Mesendoderm (in vitro differentiated cells): Measurements from ENCODE around the gene SSTR4.
A peak's percentile ranks its signal among the peaks of the same experiment; 100 is the strongest.

Experiments
- DNase-seq: peaks from one replicate; pipeline ENCODE4 v3.0.0; 2013
- H2AK5ac ChIP-seq: 2 replicates; pipeline ENCODE4 v1.6.1; 2013; ENCODE audit warnings: low read length, inconsistent platforms
- H2BK120ac ChIP-seq: 2 replicates; pipeline ENCODE4 v1.6.1; 2013; ENCODE audit warnings: low read depth, mild to moderate bottlenecking, low read length, moderate library complexity, mixed read lengths
- H2BK15ac ChIP-seq: replicated peaks from 2 replicates; pipeline ENCODE4 v1.6.1; 2013; ENCODE audit warnings: low read depth, mild to moderate bottlenecking, moderate library complexity
- H2BK5ac ChIP-seq: 2 replicates; pipeline ENCODE4 v1.6.1; 2013; ENCODE audit warnings: low read length, inconsistent platforms
- H3K18ac ChIP-seq: 2 replicates; pipeline ENCODE4 v1.6.1; 2013; ENCODE audit warnings: mild to moderate bottlenecking, low read length, mixed read lengths
- H3K23ac ChIP-seq: one replicate; pipeline ENCODE4 v1.6.1; 2013; ENCODE audit warnings: low read length
- H3K27ac ChIP-seq: 2 replicates; pipeline ENCODE4 v1.5.1; 2013; ENCODE audit warnings: low read depth, mild to moderate bottlenecking, inconsistent platforms, low read length, moderate library complexity
- H3K27me3 ChIP-seq: 2 replicates; pipeline ENCODE4 v1.6.1; 2013; ENCODE audit warnings: low read length, control low read depth, mild to moderate bottlenecking, inconsistent platforms; ENCODE audit not compliant: insufficient read depth, poor library complexity
- H3K36me3 ChIP-seq: 2 replicates; pipeline ENCODE4 v1.6.1; 2013; ENCODE audit warnings: low read length, inconsistent platforms; ENCODE audit not compliant: control insufficient read depth, insufficient read depth
- H3K4ac ChIP-seq: one replicate; pipeline ENCODE4 v1.6.1; 2013; ENCODE audit warnings: low read depth, mild to moderate bottlenecking, low read length, moderate library complexity
- H3K4me1 ChIP-seq: 2 replicates; pipeline ENCODE4 v1.6.1; 2013; ENCODE audit warnings: low read depth, low read length, inconsistent platforms; ENCODE audit not compliant: control insufficient read depth
- H3K4me2 ChIP-seq: 2 replicates; pipeline ENCODE4 v1.6.1; 2013; ENCODE audit warnings: low read length
- H3K4me3 ChIP-seq: 2 replicates; pipeline ENCODE4 v1.5.1; 2013; ENCODE audit warnings: mild to moderate bottlenecking, low read length
- H3K56ac ChIP-seq: one replicate; pipeline ENCODE4 v1.6.1; 2013; ENCODE audit warnings: low read length
- H3K79me1 ChIP-seq: 2 replicates; pipeline ENCODE4 v1.6.1; 2013; ENCODE audit warnings: low read length, inconsistent platforms
- H3K79me2 ChIP-seq: 2 replicates; pipeline ENCODE4 v1.6.1; 2013; ENCODE audit warnings: mild to moderate bottlenecking, low read length; ENCODE audit not compliant: control insufficient read depth, insufficient read depth
- H3K9ac ChIP-seq: 2 replicates; pipeline ENCODE4 v1.6.1; 2013; ENCODE audit warnings: low read length, inconsistent platforms
- H4K5ac ChIP-seq: one replicate; pipeline ENCODE4 v1.6.1; 2013; ENCODE audit warnings: low read length
- H4K8ac ChIP-seq: one replicate; pipeline ENCODE4 v1.6.1; 2013; ENCODE audit warnings: low read depth, mild to moderate bottlenecking, control low read depth, low read length, moderate library complexity
- WGBS: extraction: QIAGEN DNeasy Blood & Tissue Kit; methylation state at CpG from one replicate; pipeline ENCODE4 v1.1.7; 2013; ENCODE audit warnings: low lambda C conversion rate, missing lambda C conversion rate; ENCODE audit not compliant: insufficient coverage; ENCODE audit errors: extremely low coverage; 5-methylcytosine and 5-hydroxymethylcytosine counted together

SSTR4 gene

GRCh38 chr20:23019403-23019802 lies 15.7 kb upstream of the SSTR4 start:
- no peak for DNase-seq
- WGBS, result no CpG with 5 or more reads among the region's 7 CpGs
- H3K18ac ChIP-seq, result no peak overlapping the region
- no peak overlapping the region for H3K4me2 ChIP-seq
- H3K4ac ChIP-seq, result no peak overlapping the region
- no peak overlapping the region for H2BK120ac ChIP-seq
- H3K79me1 ChIP-seq, result no peaks in the 10 kb centered on the region
- H3K9ac ChIP-seq, result no peak overlapping the region
- no peaks in the 10 kb centered on the region for H3K4me1 ChIP-seq
- no peak overlapping the region for H2AK5ac ChIP-seq
- H2BK5ac ChIP-seq, result no peak overlapping the region
- H2BK15ac ChIP-seq, result no peak overlapping the region
- no peak overlapping the region for H3K4me3 ChIP-seq
- no peaks in the 10 kb centered on the region for H3K79me2 ChIP-seq
- no peaks in the 10 kb centered on the region for H3K27me3 ChIP-seq
- H3K56ac ChIP-seq, result no peak overlapping the region
- no peak overlapping the region for H4K8ac ChIP-seq
- no peak overlapping the region for H3K23ac ChIP-seq
- H4K5ac ChIP-seq, result no peak overlapping the region
- H3K36me3 ChIP-seq, result no peaks in the 10 kb centered on the region
- H3K27ac ChIP-seq, result no peak overlapping the region

GRCh38 chr20:23020230-23021018 lies 14.7 kb upstream of the SSTR4 start:
- H3K79me2 ChIP-seq, result no peaks in the 10 kb centered on the region
- H3K4me2 ChIP-seq, result no peak overlapping the region
- no peak overlapping the region for H3K4ac ChIP-seq
- no peaks in the 10 kb centered on the region for H3K27me3 ChIP-seq
- no peak overlapping the region for H2BK15ac ChIP-seq
- H2BK5ac ChIP-seq, result no peak overlapping the region
- no peak overlapping the region for H3K27ac ChIP-seq
- H3K36me3 ChIP-seq, result no peaks in the 10 kb centered on the region
- no peak overlapping the region for H3K56ac ChIP-seq
- no peak for DNase-seq
- H3K79me1 ChIP-seq, result no peaks in the 10 kb centered on the region
- H3K18ac ChIP-seq, result no peak overlapping the region
- H3K9ac ChIP-seq, result no peak overlapping the region
- H3K23ac ChIP-seq, result no peak overlapping the region
- H4K8ac ChIP-seq, result no peak overlapping the region
- no CpG with 5 or more reads among the region's 12 CpGs for WGBS
- no peak overlapping the region for H2AK5ac ChIP-seq
- no peaks in the 10 kb centered on the region for H3K4me1 ChIP-seq
- H4K5ac ChIP-seq, result no peak overlapping the region
- no peak overlapping the region for H3K4me3 ChIP-seq
- H2BK120ac ChIP-seq, result no peak overlapping the region

DNA sequence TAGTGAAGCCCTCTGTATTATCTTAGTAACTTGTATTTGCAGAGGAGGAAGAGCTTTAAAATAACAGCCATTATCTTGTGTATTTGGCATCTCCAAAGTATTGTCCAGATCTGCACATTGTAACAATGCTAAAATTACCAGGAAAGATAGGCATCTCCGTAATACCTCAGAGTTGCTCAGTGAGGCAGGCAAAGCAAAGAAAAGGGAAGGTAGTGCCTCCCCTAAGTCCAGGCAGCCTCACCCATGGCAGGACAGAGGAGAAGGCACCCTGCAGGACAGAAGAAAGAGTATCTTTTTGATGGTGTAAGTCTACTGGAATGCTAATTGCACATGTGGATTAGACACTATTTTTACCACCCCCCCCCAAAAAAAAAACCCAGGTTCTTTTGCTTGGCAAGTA lies 13.6 kb upstream of the SSTR4 start:
- no peak for DNase-seq
- no peaks in the 10 kb centered on the region for H3K27me3 ChIP-seq
- H3K18ac ChIP-seq, result no peak overlapping the region
- H3K27ac ChIP-seq, result no peak overlapping the region
- no peak overlapping the region for H3K4ac ChIP-seq
- H3K4me1 ChIP-seq, result no peaks in the 10 kb centered on the region
- no peak overlapping the region for H3K4me2 ChIP-seq
- no peak overlapping the region for H2BK15ac ChIP-seq
- H2BK120ac ChIP-seq, result no peak overlapping the region
- no peak overlapping the region for H3K4me3 ChIP-seq
- no peaks in the 10 kb centered on the region for H3K36me3 ChIP-seq
- no peak overlapping the region for H4K8ac ChIP-seq
- no peak overlapping the region for H2AK5ac ChIP-seq
- H3K56ac ChIP-seq, result no peak overlapping the region
- H2BK5ac ChIP-seq, result no peak overlapping the region
- H3K79me1 ChIP-seq, result no peaks in the 10 kb centered on the region
- H3K23ac ChIP-seq, result no peak overlapping the region
- H3K79me2 ChIP-seq, result no peaks in the 10 kb centered on the region
- WGBS, result no CpG with 5 or more reads among the region's 1 CpG
- no peak overlapping the region for H4K5ac ChIP-seq
- H3K9ac ChIP-seq, result no peak overlapping the region

DNA sequence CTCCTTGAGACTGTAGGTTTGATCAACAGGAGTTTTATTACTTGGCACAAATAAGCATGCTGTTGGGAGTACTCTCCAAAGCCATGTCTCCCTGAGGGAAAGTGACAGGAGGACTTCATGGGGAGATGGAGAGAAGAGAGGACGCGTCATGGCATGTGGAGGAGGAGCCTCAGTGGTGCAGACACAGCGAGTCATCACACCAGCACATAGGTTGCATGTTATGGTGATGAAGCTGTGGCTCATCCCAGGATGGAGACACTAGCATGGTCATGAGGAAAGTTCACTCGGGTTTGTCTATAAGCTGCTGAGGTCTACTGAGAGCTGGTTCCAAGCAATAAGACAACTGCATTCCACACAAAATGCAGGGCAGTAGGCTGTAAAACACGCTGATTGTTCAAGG lies 13.2 kb upstream of the SSTR4 start:
- Histone ChIP-seq H2AK5ac (no peak overlapping the region), H3K4me2 (no peak overlapping the region), H4K5ac (no peak overlapping the region), H3K18ac (no peak overlapping the region), H3K56ac (no peak overlapping the region), H3K4me1 (no peaks in the 10 kb centered on the region), H2BK15ac (no peak overlapping the region), H3K79me2 (no peaks in the 10 kb centered on the region), H2BK120ac (no peak overlapping the region), H3K79me1 (no peaks in the 10 kb centered on the region), H3K36me3 (no peaks in the 10 kb centered on the region), H3K27me3 (no peaks in the 10 kb centered on the region), H3K27ac (no peak overlapping the region), H2BK5ac (no peak overlapping the region), H3K23ac (no peak overlapping the region), H4K8ac (no peak overlapping the region), H3K9ac (no peak overlapping the region), H3K4me3 (no peak overlapping the region), H3K4ac (no peak overlapping the region)
- DNase-seq, result no peak
- WGBS, result no CpG with 5 or more reads among the region's 5 CpGs

DNA sequence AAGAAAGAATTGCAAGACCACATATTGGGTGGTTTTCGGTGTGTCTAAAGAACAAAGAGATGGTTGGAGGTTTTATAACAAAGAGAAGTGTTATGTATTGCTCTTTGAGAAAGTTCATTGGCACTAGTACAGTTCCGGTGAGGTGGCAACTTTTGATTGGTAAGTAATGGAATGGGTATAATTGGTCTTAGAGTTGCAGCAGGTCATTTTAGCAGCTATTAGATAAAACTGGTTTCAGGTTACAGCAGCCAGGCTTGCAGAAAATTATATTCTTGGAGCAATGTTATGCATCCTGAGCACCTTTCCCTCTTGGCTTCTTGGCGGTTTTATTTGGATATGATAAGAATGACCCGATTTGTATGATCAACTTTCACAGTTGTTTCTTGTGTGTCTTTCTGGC lies 12.3 kb upstream of the SSTR4 start:
- H3K23ac ChIP-seq, result no peak overlapping the region
- H4K5ac ChIP-seq, result no peak overlapping the region
- H3K4ac ChIP-seq, result no peak overlapping the region
- H3K27ac ChIP-seq, result no peak overlapping the region
- H3K79me1 ChIP-seq, result no peaks in the 10 kb centered on the region
- no peak overlapping the region for H3K4me3 ChIP-seq
- no peaks in the 10 kb centered on the region for H3K36me3 ChIP-seq
- WGBS, result 100% methylated on average over 1 of the region's 4 CpGs
- H3K18ac ChIP-seq, result no peak overlapping the region
- no peak overlapping the region for H2BK15ac ChIP-seq
- no peak for DNase-seq
- H3K27me3 ChIP-seq, result no peaks in the 10 kb centered on the region
- H4K8ac ChIP-seq, result no peak overlapping the region
- H3K79me2 ChIP-seq, result no peaks in the 10 kb centered on the region
- H3K4me2 ChIP-seq, result no peak overlapping the region
- H3K56ac ChIP-seq, result no peak overlapping the region
- H2AK5ac ChIP-seq, result no peak overlapping the region
- no peak overlapping the region for H2BK5ac ChIP-seq
- H3K9ac ChIP-seq, result no peak overlapping the region
- no peak overlapping the region for H2BK120ac ChIP-seq
- H3K4me1 ChIP-seq, result no peaks in the 10 kb centered on the region

DNA sequence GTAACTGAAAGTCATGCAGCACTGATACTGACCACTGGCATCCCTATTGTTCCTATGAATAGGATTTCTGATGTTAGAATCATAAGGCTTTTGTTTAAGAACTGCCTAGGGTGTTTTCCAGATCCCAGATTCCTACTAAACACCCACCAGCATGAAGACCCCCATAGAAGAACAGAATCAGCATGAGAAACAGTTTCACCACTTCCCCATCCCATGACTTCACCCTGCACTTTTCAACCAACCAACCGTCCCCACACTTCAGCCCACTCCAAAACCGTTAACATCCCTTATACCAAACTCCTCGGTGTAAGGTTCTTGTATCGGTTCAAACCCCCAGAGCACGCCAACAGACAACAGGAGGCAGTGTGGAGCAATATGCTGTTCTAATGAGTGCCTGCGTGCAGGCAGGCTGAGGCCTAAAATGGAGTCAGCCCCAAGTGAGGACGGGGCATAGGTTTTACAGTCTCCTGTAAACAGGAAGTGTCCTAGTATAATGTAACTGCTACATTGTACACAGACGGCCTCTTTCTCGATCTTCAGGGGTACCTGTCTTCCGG lies 11.4 kb upstream of the SSTR4 start:
- no peak overlapping the region for H3K9ac ChIP-seq
- no peak overlapping the region for H3K23ac ChIP-seq
- no peak overlapping the region for H2BK5ac ChIP-seq
- no peak overlapping the region for H4K8ac ChIP-seq
- H3K27ac ChIP-seq, result no peak overlapping the region
- no peaks in the 10 kb centered on the region for H3K79me2 ChIP-seq
- no peak overlapping the region for H3K4ac ChIP-seq
- H3K4me1 ChIP-seq, result no peaks in the 10 kb centered on the region
- H2AK5ac ChIP-seq, result no peak overlapping the region
- H3K4me2 ChIP-seq, result no peak overlapping the region
- H3K36me3 ChIP-seq, result no peaks in the 10 kb centered on the region
- WGBS, result 100% methylated on average over 2 of the region's 10 CpGs
- no peak overlapping the region for H4K5ac ChIP-seq
- DNase-seq, result peak; percentile 50
- no peak overlapping the region for H3K4me3 ChIP-seq
- H3K18ac ChIP-seq, result no peak overlapping the region
- no peaks in the 10 kb centered on the region for H3K79me1 ChIP-seq
- H3K56ac ChIP-seq, result no peak overlapping the region
- H3K27me3 ChIP-seq, result no peaks in the 10 kb centered on the region
- no peak overlapping the region for H2BK15ac ChIP-seq
- no peak overlapping the region for H2BK120ac ChIP-seq
